ENCODE results near the gene TENT4A. TPM values are rescaled to one million over a fixed set of nuclear protein-coding genes. Genes with fewer than 3 reads are reported as not detected.

TENT4A gene
- total RNA-seq, 1 donor from 2014 or later = 39.4 TPM

GRCh38 chr5:6731465-6732237, 18.4 kb downstream of the TENT4A start:
- DNase-seq (ENCODE audit: low spot score) = no peak
- Mint-ChIP-seq H3K27me3 (ENCODE audit: low read depth) (no peaks in the 10 kb centered on the region), H3K4me3 (ENCODE audit: low read depth) (no peak overlapping the region), H3K4me1 (ENCODE audit: low read depth) (peaks cover 68% of the 10 kb centered on the region), H3K27ac (peak overlapping the region; percentile 63), H3K36me3 (ENCODE audit: low read depth) (peaks cover 41% of the 10 kb centered on the region), H3K9me3 (no peaks in the 10 kb centered on the region)
- intact Hi-C loops (cut with micrococcal nuclease) = no loop called here

GRCh38 chr5:6732634-6733410, 19.6 kb downstream of the TENT4A start:
- H3K4me1 Mint-ChIP-seq (ENCODE audit: low read depth) = peaks cover 71% of the 10 kb centered on the region

GRCh38 chr5:6733411-6734242, 20.4 kb downstream of the TENT4A start:
- no peaks in the 10 kb centered on the region for H3K9me3 Mint-ChIP-seq
- H3K27me3 Mint-ChIP-seq (ENCODE audit: low read depth) = no peaks in the 10 kb centered on the region
- H3K4me1 Mint-ChIP-seq (ENCODE audit: low read depth) = peaks cover 66% of the 10 kb centered on the region
- H3K36me3 Mint-ChIP-seq (ENCODE audit: low read depth) = peaks cover 50% of the 10 kb centered on the region
- H3K4me3 Mint-ChIP-seq (ENCODE audit: low read depth) = no peak overlapping the region
- peak overlapping the region; percentile 23 for H3K27ac Mint-ChIP-seq
- intact Hi-C loops (cut with micrococcal nuclease) = no loop called here
- DNase-seq (ENCODE audit: low spot score) = no peak

More at GRCh38 chr5:6732634-6733410, 19.6 kb downstream of the TENT4A start:
- Mint-ChIP-seq H3K27me3 (ENCODE audit: low read depth) (no peaks in the 10 kb centered on the region), H3K36me3 (ENCODE audit: low read depth) (peaks cover 46% of the 10 kb centered on the region), H3K4me3 (ENCODE audit: low read depth) (no peak overlapping the region), H3K9me3 (no peaks in the 10 kb centered on the region), H3K27ac (peak overlapping the region; percentile 59)
- intact Hi-C loops (cut with micrococcal nuclease) = no loop called here
- DNase-seq (ENCODE audit: low spot score) = no peak

- intact Hi-C loops (cut with micrococcal nuclease) = no loop called here
- no peaks in the 10 kb centered on the region for H3K27me3 Mint-ChIP-seq (ENCODE audit: low read depth)
- H3K9me3 Mint-ChIP-seq = no peaks in the 10 kb centered on the region
- peaks cover 63% of the 10 kb centered on the region for H3K4me1 Mint-ChIP-seq (ENCODE audit: low read depth)
- no peak overlapping the region for H3K4me3 Mint-ChIP-seq (ENCODE audit: low read depth)
- DNase-seq (ENCODE audit: low spot score) = no peak
- peaks cover 53% of the 10 kb centered on the region for H3K36me3 Mint-ChIP-seq (ENCODE audit: low read depth)
- H3K27ac Mint-ChIP-seq = peak overlapping the region; percentile 66
Observed at GRCh38 chr5:6734243-6734700, 21.0 kb downstream of the TENT4A start.

GRCh38 chr5:6734781-6735180, 21.5 kb downstream of the TENT4A start:
- Mint-ChIP-seq H3K4me3 (ENCODE audit: low read depth) (no peak overlapping the region), H3K27me3 (ENCODE audit: low read depth) (no peaks in the 10 kb centered on the region), H3K27ac (peak overlapping the region; percentile 66), H3K36me3 (ENCODE audit: low read depth) (peaks cover 53% of the 10 kb centered on the region), H3K9me3 (no peaks in the 10 kb centered on the region), H3K4me1 (ENCODE audit: low read depth) (peaks cover 59% of the 10 kb centered on the region)
- intact Hi-C loops (cut with micrococcal nuclease) = loop anchor here (5.0 kb wide), 1 partner anchor 237 kb away; no protein-coding TSS in a partner anchor
- DNase-seq (ENCODE audit: low spot score) = no peak

- no peak overlapping the region for H3K4me3 Mint-ChIP-seq (ENCODE audit: low read depth)
Observed at GRCh38 chr5:6736106-6736505, 22.9 kb downstream of the TENT4A start.

GRCh38 chr5:6736524-6737042, 23.4 kb downstream of the TENT4A start:
- Mint-ChIP-seq H3K9me3 (no peaks in the 10 kb centered on the region), H3K27ac (peak overlapping the region; percentile 93), H3K4me1 (ENCODE audit: low read depth) (peaks cover 49% of the 10 kb centered on the region), H3K27me3 (ENCODE audit: low read depth) (no peaks in the 10 kb centered on the region), H3K4me3 (ENCODE audit: low read depth) (peak overlapping the region; percentile 50), H3K36me3 (ENCODE audit: low read depth) (peaks cover 65% of the 10 kb centered on the region)
- intact Hi-C loops (cut with micrococcal nuclease) = loop anchor here (2.0 to 5.0 kb wide), 3 partner anchors 24 to 239 kb away; partner anchors contain the start of genes NSUN2, SRD5A1 and TENT4A
- DNase-seq (ENCODE audit: low spot score) = no peak

More at GRCh38 chr5:6736106-6736505, 22.9 kb downstream of the TENT4A start:
- no peaks in the 10 kb centered on the region for H3K9me3 Mint-ChIP-seq
- H3K36me3 Mint-ChIP-seq (ENCODE audit: low read depth) = peaks cover 61% of the 10 kb centered on the region
- no peaks in the 10 kb centered on the region for H3K27me3 Mint-ChIP-seq (ENCODE audit: low read depth)
- peak overlapping the region; percentile 93 for H3K27ac Mint-ChIP-seq
- no peak for DNase-seq (ENCODE audit: low spot score)
- H3K4me1 Mint-ChIP-seq (ENCODE audit: low read depth) = peaks cover 53% of the 10 kb centered on the region
- intact Hi-C loops (cut with micrococcal nuclease) = loop anchor here (2.0 to 5.0 kb wide), 3 partner anchors 23 to 239 kb away; partner anchors contain the start of genes NSUN2, SRD5A1 and TENT4A

GRCh38 chr5:6737043-6737941, 24.1 kb downstream of the TENT4A start:
- DNase-seq (ENCODE audit: low spot score) = no peak
- peaks cover 43% of the 10 kb centered on the region for H3K4me1 Mint-ChIP-seq (ENCODE audit: low read depth)
- no peaks in the 10 kb centered on the region for H3K9me3 Mint-ChIP-seq
- no peaks in the 10 kb centered on the region for H3K27me3 Mint-ChIP-seq (ENCODE audit: low read depth)
- peaks cover 62% of the 10 kb centered on the region for H3K36me3 Mint-ChIP-seq (ENCODE audit: low read depth)
- intact Hi-C loops (cut with micrococcal nuclease) = loop anchor here (2.0 to 5.0 kb wide), 3 partner anchors 24 to 240 kb away; partner anchors contain the start of genes NSUN2, SRD5A1 and TENT4A
- peak overlapping the region; percentile 50 for H3K4me3 Mint-ChIP-seq (ENCODE audit: low read depth)
- peak overlapping the region; percentile 93 for H3K27ac Mint-ChIP-seq

GRCh38 chr5:6739603-6740002, 26.4 kb downstream of the TENT4A start:
- intact Hi-C loops (cut with micrococcal nuclease) = loop anchor here (5.0 kb wide), 1 partner anchor 242 kb away; no protein-coding TSS in a partner anchor
- Mint-ChIP-seq H3K27me3 (ENCODE audit: low read depth) (no peaks in the 10 kb centered on the region), H3K4me1 (ENCODE audit: low read depth) (peaks cover 37% of the 10 kb centered on the region), H3K27ac (peak overlapping the region; percentile 52), H3K4me3 (ENCODE audit: low read depth) (no peak overlapping the region), H3K36me3 (ENCODE audit: low read depth) (peaks cover 61% of the 10 kb centered on the region), H3K9me3 (no peaks in the 10 kb centered on the region)
- no peak for DNase-seq (ENCODE audit: low spot score)

GRCh38 chr5:6740586-6741150, 27.4 kb downstream of the TENT4A start:
- DNase-seq (ENCODE audit: low spot score) = no peak
- no peaks in the 10 kb centered on the region for H3K27me3 Mint-ChIP-seq (ENCODE audit: low read depth)
- no peaks in the 10 kb centered on the region for H3K9me3 Mint-ChIP-seq
- intact Hi-C loops (cut with micrococcal nuclease) = no loop called here
- H3K4me3 Mint-ChIP-seq (ENCODE audit: low read depth) = no peak overlapping the region
- H3K4me1 Mint-ChIP-seq (ENCODE audit: low read depth) = peaks cover 27% of the 10 kb centered on the region
- peaks cover 68% of the 10 kb centered on the region for H3K36me3 Mint-ChIP-seq (ENCODE audit: low read depth)
- H3K27ac Mint-ChIP-seq = peak overlapping the region; percentile 55

Data from activated T-helper 2 cell treated with anti-CD3 and anti-CD28 coated beads, Interferon-gamma antibody, Interleukin-2, Interleukin-4, amounts not matched to agents 10 μg/mL and 5 μg/mL and 100 μg/mL, durations not matched to agents 14 hours and 24 hours and 36 hours (primary cell).